Motor neuron (in vitro differentiated cells): ENCODE results near the gene IHH. TPM values are rescaled to one million over a fixed set of nuclear protein-coding genes. Genes with fewer than 3 reads are reported as not detected.
A peak's percentile ranks its signal among the peaks of the same experiment; 100 is the strongest.

Source experiments
- ATAC-seq, 8 experiments: fragments of 200-7000 bp; cut with Tn5 transposase; replicated peaks in 6 of 8; 2 replicates each; pipeline ENCODE4 v1.8.0; 2021; ENCODE audit warnings: mild to moderate bottlenecking in 8 of 8, moderate library complexity in 8 of 8
- H3K27ac ChIP-seq, 2 donors: fragments of 250-450 bp; sonication (Bioruptor Pico); 2 replicates each; pipeline ENCODE4 v1.9.0; 2021; ENCODE audit warnings: antibody characterized with exemption in 2 of 2, mild to moderate bottlenecking in 2 of 2, moderate library complexity in 1 of 2
- H3K4me1 ChIP-seq, 2 donors: fragments of 250-450 bp; sonication (Bioruptor Pico); replicated peaks in 1 of 2; 2 replicates each; pipeline ENCODE4 v1.6.1; 2021; ENCODE audit warnings: antibody characterized with exemption in 2 of 2, mild to moderate bottlenecking in 2 of 2, moderate library complexity in 1 of 2
- H3K4me3 ChIP-seq, 5 donors: fragments of 250-450 bp; sonication (Bioruptor Pico); 2 replicates each; pipeline ENCODE4 v1.9.0; 2021; ENCODE audit warnings: antibody characterized with exemption in 5 of 5, mild to moderate bottlenecking in 5 of 5, moderate library complexity in 4 of 5
- WGBS, 10 experiments: fragments of 450-650 bp; shearing (Covaris generic); methylation state at CpG; one replicate each; pipeline ENCODE4 v1.0.0; 2022; 5-methylcytosine and 5-hydroxymethylcytosine counted together
- in situ Hi-C, 9 experiments: fragments of 400-800 bp; cut with MboI; loops; one replicate each; pipeline ENCODE4 v1.15.0; 2021; ENCODE audit warnings: low sequenced_read_pairs in 9 of 9, low pct_unique_long_range_greater_than_20kb in 2 of 9; ENCODE audit not compliant: unreplicated experiment in 9 of 9
- total RNA-seq, 8 experiments: library from RNA; unstranded; fragments of 300-600 nt; gene quantifications; 2 replicates each; pipeline versions ENCODE4 v1.2.3 to v1.2.4, GENCODE V29; 2022

Gene IHH
- total RNA-seq, 8 experiments from 2014 or later, result 0.08 to 0.57 (median 0.46) TPM; not detected in 3

- no peak overlapping the region for H3K27ac ChIP-seq
- no peak overlapping the region for H3K4me3 ChIP-seq
- in situ Hi-C loops, result loop anchor here in 1 of 9 experiments (25.0 kb wide), 1 partner anchor 118 kb away; no protein-coding TSS in a partner anchor
These were observed 41.3 kb downstream of the IHH start for GRCh38 chr2:219019436-219019835.

GRCh38 chr2:219018726-219019125, 42.0 kb downstream of the IHH start:
- Histone ChIP-seq H3K4me1 (no peaks in the 10 kb centered on the region), H3K4me3 (no peak overlapping the region), H3K27ac (no peak overlapping the region)
- 20 to 76% (median 52%) methylated on average over 2 to 9 of the region's 10 CpGs; no CpG with 5 or more reads in 5 of the 10 experiments for WGBS, 10 experiments
- in situ Hi-C loops, result loop anchor here in 1 of 9 experiments (25.0 kb wide), 1 partner anchor 119 kb away; no protein-coding TSS in a partner anchor
- ATAC-seq, result no peak

More at GRCh38 chr2:219019436-219019835, 41.3 kb downstream of the IHH start:
- no peaks in the 10 kb centered on the region for H3K4me1 ChIP-seq
- ATAC-seq, result no peak
- WGBS, 10 experiments, result 20% methylated on average over 1 to 2 of the region's 6 CpGs; no CpG with 5 or more reads in 8 of the 10 experiments

- Histone ChIP-seq H3K4me1 (no peaks in the 10 kb centered on the region), H3K27ac (no peak overlapping the region), H3K4me3 (no peak overlapping the region)
- no peak for ATAC-seq
- in situ Hi-C loops, result loop anchor here in 1 of 9 experiments (25.0 kb wide), 1 partner anchor 119 kb away; no protein-coding TSS in a partner anchor
- 0 to 59% (median 8%) methylated on average over 1 to 7 of the region's 7 CpGs; no CpG with 5 or more reads in 7 of the 10 experiments for WGBS, 10 experiments
These were observed 42.4 kb downstream of the IHH start for GRCh38 chr2:219018286-219018685.

- Histone ChIP-seq H3K27ac (no peak overlapping the region), H3K4me1 (no peaks in the 10 kb centered on the region), H3K4me3 (no peak overlapping the region)
- ATAC-seq, result no peak
- WGBS, 10 experiments, result 17 to 80% (median 44%) methylated on average over 1 to 8 of the region's 14 CpGs; no CpG with 5 or more reads in 3 of the 10 experiments
- in situ Hi-C loops, result loop anchor here in 1 of 9 experiments (25.0 kb wide), 1 partner anchor 120 kb away; no protein-coding TSS in a partner anchor
These were observed 43.4 kb downstream of the IHH start for GRCh38 chr2:219017201-219017931.

GRCh38 chr2:219016721-219017120, 44.0 kb downstream of the IHH start:
- H3K27ac ChIP-seq, result no peak overlapping the region
- ATAC-seq, result no peak
- in situ Hi-C loops, result loop anchor here in 1 of 9 experiments (25.0 kb wide), 1 partner anchor 121 kb away; no protein-coding TSS in a partner anchor
- no peak overlapping the region for H3K4me3 ChIP-seq
- 0 to 100% (median 70%) methylated on average over 1 to 11 of the region's 11 CpGs; no CpG with 5 or more reads in 1 of the 10 experiments for WGBS, 10 experiments
- no peaks in the 10 kb centered on the region for H3K4me1 ChIP-seq

- 26 to 92% (median 58%) methylated on average over 2 to 4 of the region's 5 CpGs; no CpG with 5 or more reads in 1 of the 10 experiments for WGBS, 10 experiments
- H3K27ac ChIP-seq, result no peak overlapping the region
- ATAC-seq, result no peak
- H3K4me3 ChIP-seq, result no peak overlapping the region
- in situ Hi-C loops, result loop anchor here in 1 of 9 experiments (25.0 kb wide), 1 partner anchor 126 kb away; no protein-coding TSS in a partner anchor
- H3K4me1 ChIP-seq, result no peaks in the 10 kb centered on the region
These were observed 49.8 kb downstream of the IHH start for GRCh38 chr2:219010873-219011272.

- ATAC-seq, result peak in 2 of 8 experiments; percentile 32 to 85
- 0 to 50% (median 20%) methylated on average over 1 to 2 of the region's 6 CpGs; no CpG with 5 or more reads in 6 of the 10 experiments for WGBS, 10 experiments
- Histone ChIP-seq H3K4me1 (no peaks in the 10 kb centered on the region), H3K27ac (no peak overlapping the region), H3K4me3 (no peak overlapping the region)
- in situ Hi-C loops, result loop anchor here in 1 of 9 experiments (25.0 kb wide), 1 partner anchor 127 kb away; no protein-coding TSS in a partner anchor
These were observed 50.5 kb downstream of the IHH start for GRCh38 chr2:219010162-219010756.

- no peak overlapping the region for H3K4me3 ChIP-seq
- in situ Hi-C loops, result loop anchor here in 1 of 9 experiments (25.0 kb wide), 1 partner anchor 128 kb away; no protein-coding TSS in a partner anchor
- H3K27ac ChIP-seq, result no peak overlapping the region
- 0% methylated on average over 1 of the region's 2 CpGs; no CpG with 5 or more reads in 9 of the 10 experiments for WGBS, 10 experiments
- no peak for ATAC-seq
- H3K4me1 ChIP-seq, result no peaks in the 10 kb centered on the region
These were observed 51.4 kb downstream of the IHH start for GRCh38 chr2:219009294-219009693.

Other genes with a start within 250 kb of the IHH start
- gene PRKAG3, start 229.1 kb downstream of the IHH start, total RNA-seq, result 1 to 10 TPM in 2 of 8 experiments, under 1 TPM in 3, not detected in 3; 0.07 to 5.1 (median 0.56) TPM
- gene WNT6, start 201.1 kb downstream of the IHH start, total RNA-seq, result under 1 TPM in 3 of 8 experiments, not detected in 5; 0.14 to 0.93 (median 0.24) TPM
- under 1 TPM in 3 of 8 experiments, not detected in 5; 0.11 to 0.81 (median 0.14) TPM for gene WNT10A, start 180.1 kb downstream of the IHH start, total RNA-seq
- gene CDK5R2, start 101.3 kb downstream of the IHH start, total RNA-seq, result 1 to 10 TPM in 5 of 8 experiments, under 1 TPM in 3; 0.13 to 4.6 (median 1.5) TPM
- gene FEV, start 75.7 kb downstream of the IHH start, total RNA-seq, result 1 to 10 TPM in 1 of 8 experiments, under 1 TPM in 3, not detected in 4; 0.08 to 4.6 (median 0.65) TPM
- 10 to 100 TPM in 1 of 8 experiments, under 1 TPM in 2, not detected in 5; 0.81 to 11.2 (median 0.87) TPM for gene CRYBA2, start 67.5 kb downstream of the IHH start, total RNA-seq
- gene CFAP65, start 19.4 kb downstream of the IHH start, total RNA-seq, result 1 to 10 TPM in 3 of 8 experiments, under 1 TPM in 5; 0.46 to 6.3 (median 0.66) TPM
- 10 to 100 TPM in 6 of 8 experiments, 1 to 10 TPM in 2; 7.3 to 55.7 (median 15.5) TPM for gene NHEJ1, start 99.9 kb upstream of the IHH start, total RNA-seq
- 1 to 10 TPM in 3 of 8 experiments, under 1 TPM in 5; 0.13 to 3.4 (median 0.54) TPM for gene SLC23A3, start 109.1 kb upstream of the IHH start, total RNA-seq
- gene CNPPD1, start 116.0 kb upstream of the IHH start, total RNA-seq, result 10 to 100 TPM; 18.2 to 44.9 (median 37.5) TPM
- gene RETREG2, start 117.4 kb upstream of the IHH start, total RNA-seq, result 100 to 1,000 TPM in 1 of 8 experiments, 10 to 100 TPM in 7; 41.0 to 102 (median 69.0) TPM
- gene ZFAND2B, start 145.9 kb upstream of the IHH start, total RNA-seq, result 10 to 100 TPM; 19.7 to 35.8 (median 25.7) TPM
- gene ABCB6, start 158.0 kb upstream of the IHH start, total RNA-seq, result 100 to 1,000 TPM in 1 of 8 experiments, 10 to 100 TPM in 7; 14.2 to 122 (median 34.5) TPM
- 10 to 100 TPM; 21.5 to 50.5 (median 34.4) TPM for gene ATG9A, start 168.7 kb upstream of the IHH start, total RNA-seq
- 10 to 100 TPM; 24.3 to 78.1 (median 48.1) TPM for gene ANKZF1, start 168.9 kb upstream of the IHH start, total RNA-seq
- gene GLB1L, start 184.5 kb upstream of the IHH start, total RNA-seq, result 10 to 100 TPM in 1 of 8 experiments, 1 to 10 TPM in 7; 5.6 to 30.7 (median 7.5) TPM
- gene STK16, start 184.6 kb upstream of the IHH start, total RNA-seq, result 10 to 100 TPM; 14.6 to 36.9 (median 23.7) TPM
- gene TUBA4B, start 192.3 kb upstream of the IHH start, total RNA-seq, result under 1 TPM in 3 of 8 experiments, not detected in 5; 0.13 to 0.28 (median 0.14) TPM
- 10 to 100 TPM in 2 of 8 experiments, 1 to 10 TPM in 6; 2.3 to 23.4 (median 4.7) TPM for gene TUBA4A, start 193.0 kb upstream of the IHH start, total RNA-seq
- gene DNAJB2, start 218.4 kb upstream of the IHH start, total RNA-seq, result 100 to 1,000 TPM in 2 of 8 experiments, 10 to 100 TPM in 6; 25.2 to 131 (median 55.0) TPM
- 100 to 1,000 TPM in 1 of 8 experiments, 10 to 100 TPM in 4, 1 to 10 TPM in 1, under 1 TPM in 2; 0.92 to 159 (median 15.3) TPM for gene PTPRN, start 248.5 kb upstream of the IHH start, total RNA-seq